ENCODE data around the gene TRH. TPM values are rescaled to one million over a fixed set of nuclear protein-coding genes. Genes with fewer than 3 reads are reported as not detected.

The TRH gene, protein sequence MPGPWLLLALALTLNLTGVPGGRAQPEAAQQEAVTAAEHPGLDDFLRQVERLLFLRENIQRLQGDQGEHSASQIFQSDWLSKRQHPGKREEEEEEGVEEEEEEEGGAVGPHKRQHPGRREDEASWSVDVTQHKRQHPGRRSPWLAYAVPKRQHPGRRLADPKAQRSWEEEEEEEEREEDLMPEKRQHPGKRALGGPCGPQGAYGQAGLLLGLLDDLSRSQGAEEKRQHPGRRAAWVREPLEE
- 7.4 TPM for polyA plus RNA-seq (2013, experiment 1 of 2)
- polyA plus RNA-seq (2013, experiment 2 of 2): 4.3 TPM

DNA sequence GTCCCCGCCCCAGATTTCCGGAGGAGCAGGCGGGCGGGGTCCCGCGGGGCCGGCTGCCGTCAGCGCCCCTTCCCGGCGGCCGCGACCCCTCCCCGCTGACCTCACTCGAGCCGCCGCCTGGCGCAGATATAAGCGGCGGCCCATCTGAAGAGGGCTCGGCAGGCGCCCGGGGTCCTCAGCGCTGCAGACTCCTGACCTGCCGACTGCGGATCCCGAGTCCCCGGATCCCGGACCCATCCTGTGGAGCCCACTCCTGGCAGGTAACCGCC is at the start of gene TRH:
TRH (plus strand) TSS at position 157 of the 269 bp plus-strand sequence. CDS start 1,097 bp downstream, outside the sequence.
- H3K36me3 ChIP-seq (ENCODE audit: control insufficient read depth, insufficient read depth, low read length): no peaks in the 10 kb centered on the region
- H3K4me1 ChIP-seq (ENCODE audit: control insufficient read depth, insufficient read depth, low read length, poor library complexity, severe bottlenecking): peaks cover 10% of the 10 kb centered on the region
- 0 to 2% methylated on average over 15 to 30 of the region's 30 CpGs for WGBS, 2 experiments (ENCODE audit: insufficient coverage in 2 of 2)
- no peak within 1 kb of the TSS for H3K27ac ChIP-seq (ENCODE audit: low read depth, low read length, severe bottlenecking)
- H3K4me3 ChIP-seq (ENCODE audit: extremely low read depth, insufficient read depth, low read length, poor library complexity, severe bottlenecking): peak within 1 kb of the TSS; percentile 29
- H3K9me3 ChIP-seq (ENCODE audit: control insufficient read depth, low read length): no peaks in the 10 kb centered on the region

DNA sequence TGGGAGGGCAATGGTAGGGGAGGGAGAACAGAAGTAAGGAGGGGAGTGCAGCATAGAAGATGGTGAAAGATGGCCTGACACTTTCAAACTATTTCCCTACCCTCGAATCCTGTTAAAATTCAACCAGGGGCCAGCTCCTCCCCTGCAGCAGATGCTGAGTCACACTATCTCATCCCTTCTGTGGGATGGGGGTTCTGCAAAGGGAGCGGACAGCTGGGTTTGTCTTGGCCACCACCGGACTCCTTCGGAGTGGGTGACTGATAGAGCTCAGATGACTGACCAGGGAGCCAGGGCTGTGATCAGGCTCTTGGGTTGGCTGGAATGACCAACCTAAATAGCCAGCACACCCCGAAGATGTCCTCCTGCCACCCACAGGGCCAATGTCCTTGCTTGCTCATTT is 47.4 kb upstream of the TRH start:
- H3K4me1 ChIP-seq (ENCODE audit: control insufficient read depth, insufficient read depth, low read length, poor library complexity, severe bottlenecking): no peaks in the 10 kb centered on the region
- 88 to 100% methylated on average over 2 to 4 of the region's 5 CpGs for WGBS, 2 experiments (ENCODE audit: insufficient coverage in 2 of 2)

DNA sequence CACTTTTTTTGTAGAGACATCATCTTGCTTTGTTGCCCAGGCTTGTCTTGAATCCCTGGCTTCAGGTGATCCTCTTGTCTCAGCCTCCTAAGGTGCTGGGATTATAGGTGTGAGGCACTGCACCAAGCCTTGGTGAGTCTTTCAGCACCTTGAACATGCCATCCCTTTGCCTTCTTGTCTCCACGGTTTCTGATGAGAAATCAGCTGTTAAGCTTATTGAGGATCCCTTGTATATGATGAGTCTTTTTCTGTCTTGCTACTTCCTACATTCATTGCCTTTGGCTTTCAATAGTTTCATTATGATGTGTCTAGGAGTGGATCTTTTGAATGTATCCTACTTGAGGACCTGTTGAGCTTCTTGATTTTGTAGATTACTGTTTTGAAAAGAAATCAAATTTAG is 45.1 kb upstream of the TRH start:
- Histone ChIP-seq H3K4me1 (ENCODE audit: control insufficient read depth, insufficient read depth, low read length, poor library complexity, severe bottlenecking) (no peaks in the 10 kb centered on the region), H3K36me3 (ENCODE audit: control insufficient read depth, insufficient read depth, low read length) (no peaks in the 10 kb centered on the region), H3K9me3 (ENCODE audit: control insufficient read depth, low read length) (peaks cover 15% of the 10 kb centered on the region), H3K4me3 (ENCODE audit: extremely low read depth, insufficient read depth, low read length, poor library complexity, severe bottlenecking) (no peak overlapping the region), H3K27ac (ENCODE audit: low read depth, low read length, severe bottlenecking) (no peak overlapping the region)
- no CpG with 5 or more reads among the region's 1 CpG for WGBS, 2 experiments (ENCODE audit: insufficient coverage in 2 of 2)

More for the DNA sequence above, 47.4 kb upstream of the TRH start:
- no peak overlapping the region for H3K4me3 ChIP-seq (ENCODE audit: extremely low read depth, insufficient read depth, low read length, poor library complexity, severe bottlenecking)
- H3K27ac ChIP-seq (ENCODE audit: low read depth, low read length, severe bottlenecking): no peak overlapping the region
- H3K36me3 ChIP-seq (ENCODE audit: control insufficient read depth, insufficient read depth, low read length): no peaks in the 10 kb centered on the region
- H3K9me3 ChIP-seq (ENCODE audit: control insufficient read depth, low read length): peaks cover 15% of the 10 kb centered on the region

GRCh38 chr3:129933471-129933870 is 41.0 kb upstream of the TRH start:
- Histone ChIP-seq H3K27ac (ENCODE audit: low read depth, low read length, severe bottlenecking) (no peak overlapping the region), H3K9me3 (ENCODE audit: control insufficient read depth, low read length) (peaks cover 15% of the 10 kb centered on the region), H3K36me3 (ENCODE audit: control insufficient read depth, insufficient read depth, low read length) (no peaks in the 10 kb centered on the region), H3K4me1 (ENCODE audit: control insufficient read depth, insufficient read depth, low read length, poor library complexity, severe bottlenecking) (no peaks in the 10 kb centered on the region), H3K4me3 (ENCODE audit: extremely low read depth, insufficient read depth, low read length, poor library complexity, severe bottlenecking) (no peak overlapping the region)
- 100% methylated on average over 1 to 4 of the region's 4 CpGs for WGBS, 2 experiments (ENCODE audit: insufficient coverage in 2 of 2)

DNA sequence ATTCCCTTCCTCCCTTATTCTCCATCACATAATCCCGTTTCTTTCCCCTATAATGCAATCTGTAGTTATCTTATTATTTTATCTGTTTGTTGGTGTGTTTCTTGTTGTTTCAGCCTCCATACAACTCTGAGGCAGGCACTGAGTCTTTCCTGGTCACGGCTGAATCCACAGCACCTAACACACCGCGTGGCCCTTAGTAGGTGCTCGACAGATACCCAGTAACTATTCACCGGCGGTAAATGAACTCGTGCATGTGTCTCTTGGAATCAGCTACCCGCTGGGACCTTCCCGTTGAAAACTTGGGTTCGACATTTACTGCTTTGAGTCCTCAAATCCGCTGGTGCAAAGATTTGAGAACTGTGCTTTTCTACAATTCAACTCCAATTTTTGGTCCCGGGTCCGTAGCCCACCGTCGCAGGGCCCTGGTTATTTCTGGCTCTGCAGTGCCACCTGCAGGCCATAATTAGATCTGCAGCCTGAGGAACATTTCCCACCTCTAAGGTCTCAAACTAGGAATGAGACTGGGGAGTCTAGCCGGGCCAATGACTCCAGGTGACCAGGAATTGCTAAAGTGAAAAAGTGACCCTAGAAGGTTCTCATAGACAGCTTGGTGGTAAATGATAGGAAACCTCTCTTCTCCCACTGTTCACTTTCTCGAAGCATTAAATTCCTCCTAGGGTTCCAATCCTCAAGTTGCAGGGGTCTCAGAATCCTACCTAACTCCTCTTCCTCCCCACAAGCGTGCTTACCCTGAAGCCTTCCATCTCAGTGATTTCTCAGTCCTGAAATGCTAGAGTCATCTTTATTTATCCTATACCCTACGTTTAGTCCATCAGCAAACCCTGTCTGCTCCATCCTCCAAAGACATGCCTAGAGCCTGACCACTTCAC is 40.0 kb upstream of the TRH start:
- 43 to 48% methylated on average over 14 to 18 of the region's 20 CpGs for WGBS, 2 experiments (ENCODE audit: insufficient coverage in 2 of 2)
- Histone ChIP-seq H3K4me3 (ENCODE audit: extremely low read depth, insufficient read depth, low read length, poor library complexity, severe bottlenecking) (no peak overlapping the region), H3K4me1 (ENCODE audit: control insufficient read depth, insufficient read depth, low read length, poor library complexity, severe bottlenecking) (no peaks in the 10 kb centered on the region), H3K36me3 (ENCODE audit: control insufficient read depth, insufficient read depth, low read length) (no peaks in the 10 kb centered on the region), H3K27ac (ENCODE audit: low read depth, low read length, severe bottlenecking) (no peak overlapping the region), H3K9me3 (ENCODE audit: control insufficient read depth, low read length) (peaks cover 8% of the 10 kb centered on the region)

- 97 to 98% methylated on average over 5 to 6 of the region's 6 CpGs for WGBS, 2 experiments (ENCODE audit: insufficient coverage in 2 of 2)
- H3K27ac ChIP-seq (ENCODE audit: low read depth, low read length, severe bottlenecking): no peak overlapping the region
These were observed 37.8 kb upstream of the TRH start for GRCh38 chr3:129936757-129937156.

DNA sequence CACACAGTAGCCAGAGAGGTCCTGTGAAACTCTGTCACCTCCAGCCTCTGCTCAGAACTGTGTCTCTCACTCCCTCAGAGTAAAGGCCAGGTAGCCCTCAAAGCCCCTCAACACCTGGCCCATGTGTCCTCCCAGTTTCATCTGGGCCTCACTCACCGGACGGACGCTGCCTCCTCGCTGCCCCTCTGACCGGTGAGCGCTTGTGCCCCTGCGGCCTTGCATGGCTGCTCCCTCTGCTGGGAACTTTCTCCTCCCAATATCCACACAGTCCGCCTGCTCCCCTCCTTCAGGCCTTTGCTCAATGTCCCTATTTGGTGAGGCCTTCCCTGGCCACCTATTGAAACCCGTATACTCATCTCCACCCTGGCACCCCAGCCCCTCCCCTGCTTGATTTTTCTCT is 36.8 kb upstream of the TRH start:
- H3K4me1 ChIP-seq (ENCODE audit: control insufficient read depth, insufficient read depth, low read length, poor library complexity, severe bottlenecking): no peaks in the 10 kb centered on the region
- H3K9me3 ChIP-seq (ENCODE audit: control insufficient read depth, low read length): no peaks in the 10 kb centered on the region
- H3K36me3 ChIP-seq (ENCODE audit: control insufficient read depth, insufficient read depth, low read length): no peaks in the 10 kb centered on the region
- 76 to 81% methylated on average over 8 to 9 of the region's 9 CpGs for WGBS, 2 experiments (ENCODE audit: insufficient coverage in 2 of 2)
- H3K4me3 ChIP-seq (ENCODE audit: extremely low read depth, insufficient read depth, low read length, poor library complexity, severe bottlenecking): no peak overlapping the region
- no peak overlapping the region for H3K27ac ChIP-seq (ENCODE audit: low read depth, low read length, severe bottlenecking)

More at GRCh38 chr3:129936757-129937156, 37.8 kb upstream of the TRH start:
- H3K9me3 ChIP-seq (ENCODE audit: control insufficient read depth, low read length): no peaks in the 10 kb centered on the region
- H3K4me1 ChIP-seq (ENCODE audit: control insufficient read depth, insufficient read depth, low read length, poor library complexity, severe bottlenecking): no peaks in the 10 kb centered on the region
- no peak overlapping the region for H3K4me3 ChIP-seq (ENCODE audit: extremely low read depth, insufficient read depth, low read length, poor library complexity, severe bottlenecking)
- no peaks in the 10 kb centered on the region for H3K36me3 ChIP-seq (ENCODE audit: control insufficient read depth, insufficient read depth, low read length)

- Histone ChIP-seq H3K27ac (ENCODE audit: low read depth, low read length, severe bottlenecking) (no peak overlapping the region), H3K9me3 (ENCODE audit: control insufficient read depth, low read length) (no peaks in the 10 kb centered on the region), H3K4me1 (ENCODE audit: control insufficient read depth, insufficient read depth, low read length, poor library complexity, severe bottlenecking) (no peaks in the 10 kb centered on the region), H3K36me3 (ENCODE audit: control insufficient read depth, insufficient read depth, low read length) (no peaks in the 10 kb centered on the region), H3K4me3 (ENCODE audit: extremely low read depth, insufficient read depth, low read length, poor library complexity, severe bottlenecking) (no peak overlapping the region)
- 88 to 96% methylated on average over 5 to 7 of the region's 8 CpGs for WGBS, 2 experiments (ENCODE audit: insufficient coverage in 2 of 2)
These were observed 36.2 kb upstream of the TRH start for GRCh38 chr3:129938140-129938930.

- H3K9me3 ChIP-seq (ENCODE audit: control insufficient read depth, low read length): no peaks in the 10 kb centered on the region
- no peaks in the 10 kb centered on the region for H3K36me3 ChIP-seq (ENCODE audit: control insufficient read depth, insufficient read depth, low read length)
- H3K4me1 ChIP-seq (ENCODE audit: control insufficient read depth, insufficient read depth, low read length, poor library complexity, severe bottlenecking): no peaks in the 10 kb centered on the region
- H3K27ac ChIP-seq (ENCODE audit: low read depth, low read length, severe bottlenecking): no peak overlapping the region
- no peak overlapping the region for H3K4me3 ChIP-seq (ENCODE audit: extremely low read depth, insufficient read depth, low read length, poor library complexity, severe bottlenecking)
- WGBS, 2 experiments (ENCODE audit: insufficient coverage in 2 of 2): 94 to 95% methylated on average over 2 to 3 of the region's 3 CpGs
These were observed 34.4 kb upstream of the TRH start for GRCh38 chr3:129940086-129940485.

DNA sequence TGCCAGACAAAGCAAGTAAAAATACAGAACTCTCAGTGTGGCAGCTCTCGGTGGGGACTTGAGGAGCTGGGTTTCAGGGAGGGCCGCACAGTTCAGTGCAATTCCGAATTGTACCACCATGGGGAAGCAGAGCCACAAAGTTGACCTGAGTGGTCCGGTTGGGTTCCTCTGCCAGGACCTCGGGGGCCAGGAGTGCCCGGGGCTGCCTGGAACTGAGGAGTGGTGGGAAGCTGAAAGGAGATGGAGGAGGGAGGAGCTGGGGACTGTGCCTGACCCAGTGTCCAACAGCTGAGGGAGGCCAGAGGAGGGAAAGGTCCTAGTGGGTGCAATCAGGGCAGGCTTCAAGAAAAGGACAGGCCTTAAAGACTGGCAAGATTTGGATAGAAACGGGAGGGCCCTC is 32.2 kb upstream of the TRH start:
- H3K36me3 ChIP-seq (ENCODE audit: control insufficient read depth, insufficient read depth, low read length): no peaks in the 10 kb centered on the region
- H3K4me1 ChIP-seq (ENCODE audit: control insufficient read depth, insufficient read depth, low read length, poor library complexity, severe bottlenecking): no peaks in the 10 kb centered on the region
- H3K4me3 ChIP-seq (ENCODE audit: extremely low read depth, insufficient read depth, low read length, poor library complexity, severe bottlenecking): no peak overlapping the region
- no peak overlapping the region for H3K27ac ChIP-seq (ENCODE audit: low read depth, low read length, severe bottlenecking)
- H3K9me3 ChIP-seq (ENCODE audit: control insufficient read depth, low read length): no peaks in the 10 kb centered on the region
- WGBS, 2 experiments (ENCODE audit: insufficient coverage in 2 of 2): 13 to 22% methylated on average over 7 of the region's 7 CpGs

Measured in mesodermal cell (in vitro differentiated cells).